GM21381 (cell line): ENCODE measurements around the gene UBE2L3.
"Not testable (repeated sequence)": the region's sequence is repeated elsewhere in the genome, so short reads cannot be mapped to it uniquely, and the experiment has no call there.

Experiments
- ATAC-seq: cut with Tn5 transposase; IDR thresholded peaks from one replicate; pipeline ENCODE4 v1.9.1; 2021; ENCODE audit warnings: mild to moderate bottlenecking, moderate library complexity; ENCODE audit not compliant: unreplicated experiment

Gene UBE2L3

GRCh38 chr22:21599053-21599893, 31.8 kb downstream of the UBE2L3 start:
- no peak for ATAC-seq

DNA sequence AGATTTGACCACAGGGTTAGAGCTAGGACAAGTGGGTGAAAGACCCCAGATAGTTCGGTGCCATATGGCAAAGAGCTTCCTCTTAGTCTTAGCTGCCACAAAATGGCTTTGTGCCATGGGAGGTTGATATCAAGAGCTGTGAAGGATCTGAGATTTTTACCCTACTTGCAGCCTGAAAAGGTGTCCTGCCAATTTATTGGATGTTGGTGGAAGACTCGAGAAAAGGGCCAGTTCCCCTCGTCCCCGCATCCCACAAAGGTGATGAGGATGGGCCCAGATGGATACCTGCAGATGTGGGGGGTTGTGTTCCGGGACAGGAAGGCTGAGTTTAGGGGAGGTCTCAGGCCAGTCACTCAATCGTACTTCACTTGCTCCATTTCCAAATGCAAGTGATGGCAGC, 35.1 kb downstream of the UBE2L3 start:
- no peak for ATAC-seq

GRCh38 chr22:21603973-21604372, 36.5 kb downstream of the UBE2L3 start:
- ATAC-seq: no peak

GRCh38 chr22:21605887-21606564, 38.5 kb downstream of the UBE2L3 start:
- ATAC-seq: no peak

GRCh38 chr22:21606775-21607174, 39.3 kb downstream of the UBE2L3 start:
- ATAC-seq: no peak

DNA sequence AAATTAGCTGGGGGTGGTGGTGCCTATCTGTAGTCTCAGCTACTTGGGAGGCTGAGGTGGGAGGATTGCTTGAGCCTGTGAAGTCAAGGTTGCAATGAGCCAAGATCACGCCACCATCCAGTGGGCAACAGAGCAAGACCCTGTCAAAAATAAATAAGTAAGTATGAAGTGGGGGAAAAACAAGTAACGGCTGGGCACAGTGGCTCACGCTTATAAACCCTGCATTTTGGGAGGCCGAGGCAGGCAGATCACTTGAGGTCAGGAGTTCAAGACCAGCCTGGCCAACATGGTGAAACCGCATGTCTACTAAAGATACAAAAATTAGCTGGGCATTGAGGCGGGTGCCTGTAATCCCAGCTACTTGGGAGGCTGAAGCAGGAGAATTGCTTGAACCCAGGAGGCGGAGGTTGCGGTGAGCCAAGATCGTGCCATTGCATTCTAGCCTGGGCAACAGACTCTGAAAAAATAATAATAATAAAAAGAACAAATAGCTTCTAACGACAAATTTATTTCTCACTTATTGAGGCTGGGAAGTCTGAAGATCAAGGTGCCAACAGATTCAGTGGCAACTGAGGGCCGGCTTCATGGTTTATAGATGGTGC, 42.1 kb downstream of the UBE2L3 start:
- not testable (repeated sequence) for ATAC-seq

DNA sequence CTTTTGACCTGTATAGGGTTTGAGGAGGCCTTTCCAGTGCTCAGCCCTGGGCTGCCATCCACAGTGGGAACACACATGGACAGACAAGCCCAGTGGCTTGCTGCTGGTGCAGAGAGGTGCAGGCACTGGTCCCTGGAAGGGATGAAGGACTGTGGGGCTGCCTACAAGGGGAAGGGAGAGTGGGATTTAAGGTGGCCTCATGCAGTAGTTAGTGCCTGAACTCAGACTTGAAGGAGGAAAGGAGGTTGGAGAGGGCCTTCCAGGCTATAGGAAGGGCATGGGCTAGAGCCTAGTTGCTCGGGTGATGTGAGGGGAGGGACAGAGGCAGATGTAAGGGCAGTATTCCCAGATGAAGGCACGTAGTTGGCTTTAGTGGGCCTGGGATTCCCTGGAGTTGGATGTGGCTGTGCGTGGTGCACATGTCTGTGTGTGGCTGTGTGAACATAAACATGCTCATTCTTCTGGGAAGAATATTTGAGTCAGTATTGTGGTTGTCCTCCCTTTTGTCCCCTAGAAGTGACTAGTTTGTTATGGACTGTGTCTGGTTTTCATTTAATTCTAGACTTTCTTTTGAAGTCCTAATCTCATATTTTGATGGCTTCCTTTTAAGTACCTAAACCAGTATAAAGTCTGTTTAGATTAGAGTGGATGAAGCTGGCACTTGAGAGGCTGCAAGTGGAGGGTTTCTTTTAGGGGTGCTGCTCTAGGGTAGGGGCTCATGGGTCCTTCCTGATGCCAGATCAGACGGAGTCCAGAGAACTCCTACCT, 43.9 kb downstream of the UBE2L3 start:
- no peak for ATAC-seq

GRCh38 chr22:21612858-21613257, 45.3 kb downstream of the UBE2L3 start:
- ATAC-seq: no peak

- no peak for ATAC-seq
Measured at GRCh38 chr22:21613553-21614233, 46.2 kb downstream of the UBE2L3 start.

DNA sequence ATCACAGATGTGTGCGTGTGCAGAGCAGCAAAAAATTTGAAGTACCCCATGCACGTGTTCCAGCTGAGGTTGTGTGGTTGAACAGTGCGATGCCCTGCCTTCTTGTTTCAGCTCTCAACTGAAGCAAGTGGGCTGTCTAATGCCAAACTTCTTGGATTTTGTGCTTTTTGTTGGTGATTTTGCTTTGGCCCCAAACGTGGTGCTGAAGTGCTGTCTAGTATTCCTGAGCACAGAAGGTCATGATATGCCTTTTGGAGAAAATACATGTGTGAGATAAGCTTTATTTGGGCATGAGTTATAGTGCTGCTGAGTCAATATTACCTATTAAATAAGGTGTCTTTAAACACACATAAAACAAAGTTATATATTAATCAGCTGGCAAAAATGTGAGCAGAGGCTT, 48.2 kb downstream of the UBE2L3 start:
- ATAC-seq: no peak

DNA sequence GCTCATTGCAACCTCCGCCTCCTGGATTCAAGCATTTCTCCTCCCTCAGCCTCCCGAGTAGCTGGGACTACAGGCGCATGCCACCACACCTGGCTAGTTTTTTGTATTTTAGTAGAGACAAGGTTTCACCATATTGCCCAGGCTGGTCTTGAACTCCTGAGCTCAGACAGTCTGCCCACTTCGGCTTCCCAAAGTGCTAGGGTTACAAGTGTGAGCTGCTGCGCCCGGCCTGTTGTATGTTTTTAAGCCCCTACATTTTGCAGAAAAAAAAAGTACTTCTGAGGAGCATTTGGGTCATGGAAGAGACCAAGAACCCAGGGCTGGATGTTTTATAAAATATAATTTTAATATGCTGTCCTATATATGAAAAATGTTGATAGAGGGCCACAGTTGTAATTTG, 49.8 kb downstream of the UBE2L3 start:
- ATAC-seq: not testable (repeated sequence)

- ATAC-seq: no peak
Measured at GRCh38 chr22:21621025-21621424, 53.5 kb downstream of the UBE2L3 start.

DNA sequence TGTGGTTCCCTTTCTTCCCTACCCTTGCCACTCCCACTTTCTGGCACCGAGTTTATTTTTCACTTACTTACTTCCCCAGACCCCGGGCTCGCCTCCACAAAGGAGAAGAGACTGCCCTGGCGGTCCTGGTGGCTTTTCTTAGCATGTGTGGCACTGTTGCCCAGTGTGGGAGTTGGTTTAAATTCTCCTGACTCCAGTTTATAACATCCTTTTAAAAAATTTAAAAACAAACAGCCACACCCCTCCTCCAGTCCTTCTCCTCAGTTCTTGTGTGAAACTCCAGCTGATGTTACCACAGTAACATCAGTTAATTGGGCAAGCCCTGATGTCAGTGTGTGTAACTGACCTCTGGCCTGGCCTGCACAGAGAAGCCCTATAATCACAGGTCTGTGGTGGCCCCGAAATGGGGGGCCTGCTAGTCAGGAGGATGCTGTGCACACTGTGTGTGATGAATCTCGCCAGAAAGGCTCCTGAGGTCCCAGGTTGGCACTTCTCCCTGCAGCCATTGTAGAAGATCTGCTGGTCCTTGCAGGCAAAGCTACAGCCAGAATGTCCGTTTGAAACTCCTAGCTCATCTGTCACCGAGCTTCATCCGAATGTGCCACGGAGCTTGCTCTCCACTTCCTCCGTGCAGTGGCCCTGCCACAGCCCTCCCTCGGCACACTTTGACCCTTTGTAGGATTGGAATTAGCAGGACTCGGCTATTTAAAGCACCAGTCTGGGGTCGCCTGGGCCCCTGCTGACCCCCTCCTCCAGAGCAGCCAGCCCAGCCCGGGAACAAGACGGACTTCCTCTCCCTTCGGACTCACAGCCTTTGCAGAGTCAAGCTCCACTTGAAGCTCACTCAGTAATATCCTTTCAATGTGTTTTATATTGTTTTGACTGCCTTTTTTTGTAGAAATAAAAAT, 54.8 kb downstream of the UBE2L3 start:
- ATAC-seq: no peak

- ATAC-seq: no peak
Measured at GRCh38 chr22:21622919-21623647, 55.6 kb downstream of the UBE2L3 start.

GRCh38 chr22:21623648-21623970, 56.1 kb downstream of the UBE2L3 start:
- no peak for ATAC-seq

- no peak for ATAC-seq
Measured at GRCh38 chr22:21624120-21624879, 56.8 kb downstream of the UBE2L3 start.

DNA sequence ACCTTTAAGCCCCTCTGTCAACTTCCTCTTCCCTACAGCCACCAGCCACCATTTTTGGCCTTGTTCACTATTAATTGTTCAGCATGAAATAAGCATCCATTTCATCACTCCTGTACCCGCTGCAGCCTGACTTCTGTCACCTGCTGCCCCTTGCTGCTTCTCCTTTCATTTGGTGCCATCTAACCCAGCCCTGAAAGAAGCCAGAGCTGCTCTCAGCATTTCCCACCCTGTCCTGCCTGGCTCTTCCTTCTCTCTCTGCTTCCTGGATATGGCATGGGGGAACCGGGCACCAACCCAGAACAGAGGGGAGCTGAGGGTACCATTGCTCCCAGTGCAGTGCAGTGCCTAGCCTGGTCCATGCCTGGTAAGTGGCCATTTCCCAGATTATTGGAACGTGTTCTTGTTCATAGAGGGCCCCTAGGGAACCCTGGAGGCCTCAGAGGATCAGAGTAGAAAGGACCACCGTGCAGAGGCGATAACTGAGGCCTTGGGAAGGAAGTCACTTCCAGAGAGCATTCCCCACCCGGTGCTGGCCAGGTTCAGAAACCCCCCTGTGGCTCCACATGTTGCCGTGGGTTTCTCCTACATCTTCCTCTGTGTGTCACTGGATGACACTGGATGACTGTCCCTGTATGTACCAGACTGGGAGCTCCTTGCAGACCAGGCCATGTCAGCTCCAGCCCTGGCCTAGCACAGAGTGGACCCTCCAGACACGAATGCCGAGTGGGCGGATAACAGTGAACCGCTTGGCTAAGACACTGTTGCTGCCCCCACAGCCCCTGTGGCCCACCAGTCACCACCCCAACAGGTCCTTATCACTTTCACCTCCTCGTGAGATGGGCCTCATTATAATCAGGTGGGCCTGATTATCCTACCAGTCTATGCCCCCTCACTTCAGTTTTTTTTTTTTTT, 57.6 kb downstream of the UBE2L3 start:
- no peak for ATAC-seq
